Fibroblast of skin of left quadriceps (primary cell): ENCODE results near the gene HOTAIR.

Source experiments
- DNase-seq, 2 experiments: peaks; one replicate each; pipeline ENCODE4 v3.0.0-alpha.2; 2013; ENCODE audit warnings: low read depth in 2 of 2

Gene HOTAIR

GRCh38 chr12:53976172-53976822 lies 1.5 kb upstream of the HOTAIR start:
- peak; percentile 94 to 95 for DNase-seq

- no peak for DNase-seq
Observed at GRCh38 chr12:53975479-53976152, 862 bp upstream of the HOTAIR start.

- no peak for DNase-seq
Observed at GRCh38 chr12:53975064-53975471, 314 bp upstream of the HOTAIR start.

GRCh38 chr12:53973236-53974042 lies 1.3 kb downstream of the HOTAIR start:
- no peak for DNase-seq

GRCh38 chr12:53972722-53973235 lies 2.0 kb downstream of the HOTAIR start, which contains the start of gene HOXC11:
HOXC11 (plus strand) TSS chr12:53973126; CDS start chr12:53973242, 116 bp downstream.
- no peak for DNase-seq

GRCh38 chr12:53972152-53972702 lies 2.5 kb downstream of the HOTAIR start:
- DNase-seq, result no peak

GRCh38 chr12:53971686-53972085 lies 3.1 kb downstream of the HOTAIR start:
- DNase-seq, result no peak

- DNase-seq, result no peak
Observed at GRCh38 chr12:53971129-53971528, 3.6 kb downstream of the HOTAIR start.

- no peak for DNase-seq
Observed at GRCh38 chr12:53970451-53970850, 4.3 kb downstream of the HOTAIR start.

GRCh38 chr12:53969588-53970259 lies 5.0 kb downstream of the HOTAIR start:
- DNase-seq, result no peak

GRCh38 chr12:53968214-53969127 lies 6.3 kb downstream of the HOTAIR start:
- DNase-seq, result no peak

GRCh38 chr12:53967421-53967925 lies 7.3 kb downstream of the HOTAIR start:
- DNase-seq, result no peak

GRCh38 chr12:53966385-53967133 lies 8.2 kb downstream of the HOTAIR start:
- DNase-seq, result no peak

GRCh38 chr12:53966085-53966384 lies 8.7 kb downstream of the HOTAIR start:
- DNase-seq, result no peak

- no peak for DNase-seq
Observed at GRCh38 chr12:53965281-53966084, 9.3 kb downstream of the HOTAIR start.

- no peak for DNase-seq
Observed at GRCh38 chr12:53964315-53964713, 10.4 kb downstream of the HOTAIR start.

- DNase-seq, result no peak
Observed at GRCh38 chr12:53963434-53964314, 11.1 kb downstream of the HOTAIR start.

GRCh38 chr12:53963005-53963404 lies 11.7 kb downstream of the HOTAIR start:
- no peak for DNase-seq
